ENCODE results near the gene NHLH1.

GRCh38 chr1:160400223-160400645, 33.4 kb downstream of the NHLH1 start, which contains the start of gene VANGL2:
- TF ChIP-seq EZH2 (IDR thresholded peaks at IDR 0.05; ENCODE audit: borderline replicate concordance, low read depth, low read length, poor library complexity, severe bottlenecking) (no peak), CTCF (conservative IDR thresholded peaks at IDR 0.05; ENCODE audit: low read depth, low read length) (no peak)
